T1000 (cell line): Measurements from ENCODE around the gene ZGLP1.
A peak's percentile ranks its signal among the peaks of the same experiment; 100 is the strongest.

Source experiments
- DNase-seq: peaks from one replicate; lab custom pipeline; 2025; ENCODE audit warnings: mixed read lengths; lab: John Stamatoyannopoulos, UW

Gene ZGLP1

GRCh38 chr19:10277795-10278589 is 31.6 kb downstream of the ZGLP1 start:
- DNase-seq, result no peak

- DNase-seq, result no peak
Observed at GRCh38 chr19:10274589-10274988, 35.0 kb downstream of the ZGLP1 start.

GRCh38 chr19:10271543-10272086 is 38.0 kb downstream of the ZGLP1 start:
- no peak for DNase-seq

- DNase-seq, result no peak
Observed at GRCh38 chr19:10270616-10271394, 38.8 kb downstream of the ZGLP1 start, which contains the start of gene ICAM1. ICAM1 (plus strand) TSS chr19:10271120; CDS start chr19:10271160, 40 bp downstream.

- DNase-seq, result no peak
Observed at GRCh38 chr19:10270180-10270615, 39.4 kb downstream of the ZGLP1 start.

GRCh38 chr19:10269333-10270179 is 40.1 kb downstream of the ZGLP1 start:
- peak; percentile 65 for DNase-seq

- no peak for DNase-seq
Observed at GRCh38 chr19:10268071-10268470, 41.5 kb downstream of the ZGLP1 start.

GRCh38 chr19:10266706-10267105 is 42.9 kb downstream of the ZGLP1 start:
- no peak for DNase-seq

GRCh38 chr19:10262771-10263170 is 46.8 kb downstream of the ZGLP1 start:
- DNase-seq, result no peak

- no peak for DNase-seq
Observed at GRCh38 chr19:10260141-10260584, 49.5 kb downstream of the ZGLP1 start.

GRCh38 chr19:10259162-10259905 is 50.3 kb downstream of the ZGLP1 start:
- DNase-seq, result peak; percentile 54

- no peak for DNase-seq
Observed at GRCh38 chr19:10258080-10258710, 51.4 kb downstream of the ZGLP1 start.

- no peak for DNase-seq
Observed at GRCh38 chr19:10256970-10257615, 52.5 kb downstream of the ZGLP1 start.

- DNase-seq, result no peak
Observed at GRCh38 chr19:10256551-10256950, 53.1 kb downstream of the ZGLP1 start.

GRCh38 chr19:10255358-10255757 is 54.3 kb downstream of the ZGLP1 start:
- no peak for DNase-seq
